GM19035 (cell line): ENCODE data around the gene GLDN.

Experiments
- ATAC-seq: cut with Tn5 transposase; IDR thresholded peaks from one replicate; pipeline ENCODE4 v1.9.1; 2021; ENCODE audit not compliant: unreplicated experiment

Gene GLDN

DNA sequence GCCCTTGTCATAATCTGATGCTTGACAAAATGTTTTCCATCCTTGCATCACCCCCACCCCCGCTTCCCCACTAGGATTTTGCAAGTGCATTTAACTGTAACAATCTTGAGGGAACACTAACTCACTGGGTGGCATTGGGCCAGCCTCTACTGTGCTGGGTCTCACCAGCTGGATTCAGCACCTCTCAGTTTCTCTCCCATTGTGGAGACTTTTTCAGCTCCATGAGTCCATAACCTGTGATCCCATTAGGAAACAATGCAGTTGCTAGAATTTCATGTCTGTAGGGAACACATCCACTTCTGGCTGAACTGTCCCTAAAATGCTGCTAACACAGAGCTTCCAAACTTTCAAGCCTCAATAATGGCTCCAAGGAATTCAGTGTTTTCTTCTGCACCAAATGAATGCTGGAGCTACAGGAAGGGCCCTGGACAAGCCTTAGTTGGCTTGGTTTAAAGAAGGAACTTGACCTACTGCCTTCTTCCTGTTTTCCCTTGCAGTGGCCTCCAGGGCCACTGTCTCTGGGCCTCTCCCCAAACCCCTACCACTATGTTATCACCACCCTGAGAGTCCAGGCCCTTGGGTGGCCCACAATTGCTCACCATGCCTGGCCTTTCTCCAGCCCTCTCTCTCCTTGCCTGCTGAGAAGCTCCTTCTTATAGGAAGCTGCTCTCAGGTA, 18.7 kb upstream of the GLDN start:
- ATAC-seq = no peak

DNA sequence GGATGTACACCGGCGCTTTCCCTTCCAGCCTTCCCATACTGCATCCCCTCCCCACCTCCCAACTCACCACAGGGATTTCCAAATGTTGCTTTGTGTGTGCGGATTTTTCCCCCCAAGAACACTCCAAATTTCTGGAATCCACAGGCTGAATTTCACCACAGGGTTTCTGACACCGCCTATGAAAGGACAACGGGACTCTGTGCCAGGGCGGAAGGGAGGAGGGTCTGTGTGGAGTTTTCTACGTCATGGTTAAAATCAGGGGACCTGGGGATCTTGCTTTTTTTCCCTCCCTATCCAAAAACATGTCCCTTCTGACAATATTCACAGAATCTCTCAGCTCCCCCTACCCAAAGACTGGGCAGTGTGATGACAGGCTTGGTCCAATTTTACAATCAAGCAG, 17.7 kb upstream of the GLDN start:
- no peak for ATAC-seq

DNA sequence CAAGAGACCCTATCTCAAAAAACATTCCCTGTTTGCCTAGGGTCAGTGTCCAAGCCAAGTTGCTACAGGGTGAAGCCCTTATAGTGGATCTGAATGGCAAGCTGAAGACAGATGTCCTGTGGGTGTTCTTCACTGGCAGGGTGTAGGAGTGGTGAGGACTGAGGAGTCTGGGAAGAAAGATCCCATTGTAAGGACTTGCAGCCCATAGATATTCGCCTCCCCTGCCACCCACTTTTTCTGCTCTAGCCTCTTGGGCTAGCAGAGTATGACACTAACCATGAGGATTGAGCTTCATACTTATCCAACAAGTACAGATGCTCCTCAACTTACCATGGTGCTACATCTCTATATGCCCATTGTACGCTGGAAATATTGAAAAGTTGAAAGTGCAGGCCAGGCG, 16.3 kb upstream of the GLDN start:
- no peak for ATAC-seq

DNA sequence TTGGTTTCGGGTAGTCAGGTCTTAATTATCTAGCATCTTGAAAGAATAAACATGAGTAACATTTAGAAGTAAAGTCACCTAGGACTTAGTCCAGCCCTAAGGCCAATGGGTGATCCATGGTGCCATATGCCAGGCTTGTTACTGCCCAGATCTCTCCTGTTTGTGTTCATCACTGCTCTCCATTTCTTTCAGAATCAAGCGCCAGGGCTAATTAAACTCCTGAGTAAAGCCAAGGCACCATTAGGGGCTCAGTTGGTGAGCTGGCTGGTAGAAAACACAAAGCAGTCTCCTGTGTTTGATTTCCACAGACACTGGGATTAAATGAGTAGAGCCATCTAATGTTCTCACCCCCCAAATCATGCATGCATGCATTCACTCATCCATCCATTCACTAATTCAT, 14.4 kb upstream of the GLDN start:
- ATAC-seq = no peak

DNA sequence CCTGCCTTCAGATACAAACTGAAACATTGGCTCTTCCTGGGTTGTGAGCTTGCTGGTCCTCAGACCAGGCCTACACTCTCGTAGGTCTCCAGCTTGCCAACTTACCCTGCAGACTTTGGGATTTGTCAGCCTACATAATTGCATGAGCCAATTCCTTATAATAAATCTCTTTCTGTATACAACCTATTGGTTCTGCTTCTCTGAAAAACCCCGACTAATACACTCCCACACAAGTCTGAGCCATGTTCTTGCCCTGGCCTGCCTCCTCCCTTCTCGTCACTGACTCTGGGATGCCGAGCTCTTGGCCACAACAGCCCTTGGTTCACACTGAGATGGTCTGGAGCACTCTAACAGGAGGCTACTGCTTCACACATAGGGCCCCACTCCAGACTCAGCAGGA, 12.5 kb upstream of the GLDN start:
- ATAC-seq = no peak

DNA sequence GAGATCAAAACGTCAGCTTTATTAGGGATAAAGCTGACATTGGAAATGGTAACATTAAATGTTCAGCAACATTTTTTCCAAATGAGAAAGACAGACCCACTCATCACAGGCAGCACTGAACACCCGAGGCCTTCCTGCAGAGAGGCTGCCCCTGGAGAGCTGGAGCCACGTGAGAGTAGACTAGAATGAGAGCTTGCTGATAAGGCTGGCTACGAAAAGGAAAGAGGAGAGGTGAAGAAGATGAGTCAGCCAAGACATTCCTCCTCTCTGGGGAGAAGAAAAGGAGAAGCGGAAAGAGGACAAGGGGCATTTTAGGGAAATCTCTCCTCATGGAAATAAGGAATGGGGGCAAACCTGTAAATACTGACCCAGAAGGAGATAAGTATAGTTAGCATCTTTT, 10.3 kb upstream of the GLDN start:
- no peak for ATAC-seq

DNA sequence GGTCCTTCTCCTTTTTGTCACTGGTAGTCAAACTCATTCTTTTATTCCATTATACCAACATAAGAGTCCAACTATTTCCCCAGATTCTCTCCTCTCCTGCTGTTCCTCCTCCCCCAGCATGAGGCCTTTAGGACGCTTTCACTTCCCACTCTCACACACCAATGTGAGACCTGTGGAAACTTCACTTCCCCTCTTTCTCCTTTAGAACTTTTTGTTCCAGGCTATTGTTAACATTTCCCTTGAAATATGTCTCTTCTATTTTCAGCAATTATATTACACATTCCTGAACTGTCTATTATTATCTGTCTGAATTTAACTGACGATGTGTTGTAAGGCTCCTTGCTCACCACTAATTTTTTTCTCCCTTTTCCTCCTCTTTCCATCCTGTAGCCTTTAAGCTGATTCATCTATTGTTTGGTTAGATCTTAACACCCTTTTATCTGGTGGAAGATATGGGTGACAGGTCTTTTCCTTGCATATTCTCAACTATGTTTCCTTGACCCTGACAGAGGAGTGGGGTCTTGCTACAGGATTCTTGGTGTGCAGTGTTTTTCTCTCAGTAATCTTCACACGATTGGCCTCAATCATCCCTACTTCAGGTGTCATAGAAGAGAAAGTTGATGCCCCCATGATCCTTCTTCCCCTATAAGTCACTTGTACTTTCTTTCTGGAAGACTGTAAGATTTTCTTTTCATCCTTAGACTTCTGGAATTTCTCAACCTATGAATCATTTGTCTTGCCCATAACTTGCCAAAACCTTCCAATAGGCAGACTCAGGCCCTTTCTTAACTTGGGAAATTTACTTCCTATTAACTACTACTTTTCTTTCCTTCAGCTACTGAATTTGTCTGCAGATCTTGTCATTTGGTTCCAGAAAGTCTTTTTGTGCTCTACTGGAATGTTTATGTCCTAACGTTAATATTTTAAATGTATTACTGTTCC, 9.0 kb upstream of the GLDN start:
- no peak for ATAC-seq

GRCh38 chr15:51333571-51333970, 7.9 kb upstream of the GLDN start:
- ATAC-seq = no peak

GRCh38 chr15:51334011-51334451, 7.4 kb upstream of the GLDN start:
- no peak for ATAC-seq

DNA sequence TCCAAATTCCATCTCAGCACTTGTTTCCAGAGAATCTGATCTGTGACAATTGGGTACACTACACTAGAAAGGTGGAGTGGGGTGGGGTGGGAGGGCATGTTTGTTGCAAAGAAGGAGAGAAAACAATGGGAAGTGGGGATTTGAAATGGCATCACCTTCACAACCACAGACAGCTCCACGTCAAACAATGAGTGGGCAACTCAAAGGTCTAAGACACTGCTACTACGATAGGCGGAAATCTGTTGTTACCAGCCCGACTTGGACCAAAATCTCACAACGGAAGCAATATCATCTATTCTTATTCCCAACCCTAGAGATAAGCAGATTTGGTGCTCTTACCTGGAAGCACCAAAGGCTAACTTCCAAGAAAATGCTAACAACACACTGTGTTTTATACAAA, 6.4 kb upstream of the GLDN start:
- no peak for ATAC-seq

- peak; percentile 68 for ATAC-seq
These were observed 5.7 kb upstream of the GLDN start for GRCh38 chr15:51335538-51336410.

DNA sequence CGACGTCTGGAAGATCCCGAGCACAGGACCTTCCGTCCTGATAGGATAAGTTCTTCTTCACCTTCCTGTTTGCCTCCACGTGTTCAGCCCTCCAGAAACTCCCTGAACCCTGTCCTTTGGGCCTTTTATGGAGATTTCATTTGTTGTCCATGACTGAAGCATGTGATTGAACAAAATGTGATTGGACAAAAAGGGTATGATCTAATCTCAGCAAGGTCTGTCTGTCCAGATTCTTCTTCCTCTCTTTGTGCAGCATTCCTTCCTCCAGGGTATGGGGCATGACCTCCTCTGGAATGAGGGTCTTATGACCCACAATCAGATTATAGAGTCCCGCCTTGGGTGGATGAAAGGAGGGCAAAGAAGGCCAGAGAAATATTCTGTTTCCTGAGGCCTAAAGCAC, 3.0 kb upstream of the GLDN start, which contains the start of gene CYP19A1:
Gene CYP19A1 (minus strand): TSS at position 101 of the 400 bp plus-strand sequence. CDS start 95,684 bp downstream, outside the sequence.
- no peak for ATAC-seq

- no peak for ATAC-seq
These were observed 958 bp downstream of the GLDN start for GRCh38 chr15:51342227-51342999.

GRCh38 chr15:51343466-51343865, 2.0 kb downstream of the GLDN start:
- ATAC-seq = no peak

DNA sequence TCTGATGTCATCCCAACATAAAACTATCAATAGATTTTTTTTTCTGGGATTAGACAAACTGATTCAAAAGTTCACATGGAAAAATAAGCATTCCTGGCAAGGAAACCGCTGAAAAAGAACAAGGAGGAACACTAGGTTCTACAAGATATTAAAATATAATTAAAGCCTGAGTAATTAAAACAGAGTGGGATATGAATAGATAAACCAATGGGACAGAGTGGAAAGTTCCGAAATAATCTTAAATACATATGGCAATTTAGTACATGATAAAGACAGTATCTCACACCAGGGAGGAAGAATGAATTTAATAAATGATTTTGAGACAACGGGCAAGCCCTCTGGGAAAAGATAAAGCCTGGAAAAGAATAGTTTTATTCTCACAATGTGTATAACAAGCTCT, 4.7 kb downstream of the GLDN start:
- ATAC-seq = no peak

DNA sequence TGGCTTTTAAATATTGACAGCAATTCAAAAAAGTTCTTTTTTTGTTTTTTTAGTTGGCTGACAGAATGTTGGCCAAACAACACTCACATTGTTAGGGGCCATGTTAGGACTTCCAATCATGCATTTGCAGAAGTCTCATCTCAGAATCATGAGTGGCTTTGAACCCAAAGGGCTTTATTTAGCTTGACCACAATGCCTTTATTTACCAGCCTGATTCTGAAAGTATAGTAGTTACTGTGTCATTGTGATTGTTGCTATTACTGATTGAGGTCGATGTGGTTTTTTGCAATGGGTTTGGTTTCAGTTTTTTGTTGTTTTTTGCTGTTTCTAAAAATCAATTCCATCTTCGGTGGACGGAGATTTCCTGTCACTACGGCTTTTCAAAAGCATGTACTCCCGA, 7.2 kb downstream of the GLDN start:
- peak; percentile 93 for ATAC-seq

GRCh38 chr15:51349156-51349844, 7.8 kb downstream of the GLDN start:
- no peak for ATAC-seq

DNA sequence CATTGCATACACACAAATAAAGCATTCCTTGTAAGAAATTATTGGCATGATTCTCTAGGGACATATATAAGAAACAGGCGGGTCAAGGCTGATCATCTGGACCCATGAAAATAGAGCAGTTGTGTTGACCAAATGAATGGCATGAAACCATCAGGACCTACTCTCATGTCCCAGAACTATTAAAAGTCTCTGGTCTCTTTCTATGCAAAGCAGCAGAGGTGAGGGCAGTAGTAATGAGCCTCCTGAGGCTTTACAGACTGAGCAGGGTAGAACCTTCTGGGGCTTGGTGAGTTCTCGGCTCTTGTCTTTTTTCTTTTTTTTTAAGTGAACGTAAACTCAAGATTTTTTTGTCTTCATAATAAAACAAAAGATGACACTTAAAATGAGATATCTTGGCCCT, 9.3 kb downstream of the GLDN start:
- no peak for ATAC-seq

DNA sequence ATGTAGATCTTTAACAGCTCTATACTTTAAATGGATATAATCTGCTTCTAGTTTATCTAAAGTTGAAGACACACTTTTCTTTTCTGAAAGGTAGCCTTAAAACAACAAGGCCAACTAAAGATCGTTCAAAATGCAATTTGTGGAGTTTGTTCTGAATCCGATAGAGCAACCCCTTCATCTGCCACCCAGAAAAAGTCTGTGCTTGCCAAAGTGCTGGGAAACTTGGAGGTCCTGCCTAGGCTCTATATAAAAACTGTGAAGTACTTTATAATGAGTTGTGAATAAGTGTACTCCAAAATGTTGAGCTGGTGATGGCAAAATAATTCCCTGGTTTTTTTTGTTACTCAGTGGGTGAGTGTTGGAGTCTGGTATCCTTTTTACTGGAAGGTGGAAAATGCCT, 12.5 kb downstream of the GLDN start:
- no peak for ATAC-seq

DNA sequence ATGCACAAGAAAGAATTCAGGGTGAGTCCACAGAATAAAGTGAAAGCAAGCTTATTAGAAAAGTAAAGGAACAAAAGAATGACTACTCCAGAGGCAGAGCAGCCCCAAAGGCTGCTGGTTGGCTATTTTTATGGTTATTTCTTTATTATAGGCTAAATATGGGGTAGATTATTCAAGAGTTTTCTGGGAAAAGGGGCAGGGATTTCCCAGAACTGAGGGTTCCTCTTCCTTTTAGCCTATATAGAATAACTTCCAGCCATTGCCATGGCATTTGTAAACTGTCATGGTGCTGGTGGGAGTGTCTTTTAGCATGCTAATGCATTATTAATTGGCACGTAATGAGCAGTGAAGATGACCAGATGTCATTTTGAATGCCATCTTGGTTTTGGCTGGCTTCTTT, 13.6 kb downstream of the GLDN start:
- no peak for ATAC-seq
